ENCODE measurements around the gene FBXL16. TPM values are rescaled to one million over a fixed set of nuclear protein-coding genes. Genes with fewer than 3 reads are reported as not detected.
"Not testable (repeated sequence)": the region's sequence is repeated elsewhere in the genome, so short reads cannot be mapped to it uniquely, and the experiment has no call there.

FBXL16 gene
- total and polyA plus RNA-seq, 2 experiments from 2014 or later = 0.29 to 0.54 TPM

- no peaks in the 10 kb centered on the region for H3K36me3 ChIP-seq (ENCODE audit: low read depth)
- H3K4me3 ChIP-seq = no peak overlapping the region
- H3K9me2 ChIP-seq (ENCODE audit: insufficient read depth) = no peaks in the 10 kb centered on the region
- no peaks in the 10 kb centered on the region for H3K79me2 ChIP-seq (ENCODE audit: insufficient read depth)
- WGBS, 2 experiments (ENCODE audit: low coverage in 1 of 2, low lambda C conversion rate in 2 of 2, missing lambda C conversion rate in 2 of 2) = 60 to 67% methylated on average over 1 to 13 of the region's 13 CpGs
- no peaks in the 10 kb centered on the region for H4K20me1 ChIP-seq (ENCODE audit: insufficient read depth)
- peaks cover 11% of the 10 kb centered on the region for H3K4me1 ChIP-seq (ENCODE audit: insufficient read depth)
- peaks cover 8% of the 10 kb centered on the region for H3F3A ChIP-seq (ENCODE audit: insufficient read depth)
- no peak overlapping the region for H3K27ac ChIP-seq
- H3K9me3 ChIP-seq (ENCODE audit: low read depth) = no peaks in the 10 kb centered on the region
- TF ChIP-seq EZH2phosphoT487 (IDR thresholded peaks at IDR 0.05; ENCODE audit: insufficient read depth, low read depth) (no peak), EZH2 (IDR thresholded peaks at IDR 0.05; ENCODE audit: insufficient read depth, poor library complexity, severe bottlenecking) (no peak)
- H2AFZ ChIP-seq = no peak overlapping the region
- in situ Hi-C loops (cut with MboI) = no loop called here
- no peak overlapping the region for H3K9ac ChIP-seq
- no peak overlapping the region for H3K4me2 ChIP-seq (ENCODE audit: unreplicated experiment)
- H3K27me3 ChIP-seq (replicated peaks; ENCODE audit: insufficient read depth) = no peaks in the 10 kb centered on the region
- DNase-seq = no peak
Measured at GRCh38 chr16:746637-747036, 41.0 kb upstream of the FBXL16 start.

- 8% methylated on average over 14 of the region's 14 CpGs for WGBS, 2 experiments (ENCODE audit: low coverage in 1 of 2, low lambda C conversion rate in 2 of 2, missing lambda C conversion rate in 2 of 2)
- no peak overlapping the region for H2AFZ ChIP-seq
- H4K20me1 ChIP-seq (ENCODE audit: insufficient read depth) = no peaks in the 10 kb centered on the region
- H3F3A ChIP-seq (ENCODE audit: insufficient read depth) = peaks cover 8% of the 10 kb centered on the region
- H3K9me3 ChIP-seq (ENCODE audit: low read depth) = no peaks in the 10 kb centered on the region
- peaks cover 11% of the 10 kb centered on the region for H3K4me1 ChIP-seq (ENCODE audit: insufficient read depth)
- no peak overlapping the region for H3K27ac ChIP-seq
- H3K79me2 ChIP-seq (ENCODE audit: insufficient read depth) = no peaks in the 10 kb centered on the region
- H3K9me2 ChIP-seq (ENCODE audit: insufficient read depth) = no peaks in the 10 kb centered on the region
- H3K4me2 ChIP-seq (ENCODE audit: unreplicated experiment) = no peak overlapping the region
- no peak for TF ChIP-seq EZH2phosphoT487 (IDR thresholded peaks at IDR 0.05; ENCODE audit: insufficient read depth, low read depth)
- no peak for TF ChIP-seq EZH2 (IDR thresholded peaks at IDR 0.05; ENCODE audit: insufficient read depth, poor library complexity, severe bottlenecking)
- H3K4me3 ChIP-seq = no peak overlapping the region
- in situ Hi-C loops (cut with MboI) = no loop called here
- no peak overlapping the region for H3K9ac ChIP-seq
- DNase-seq = no peak
- no peaks in the 10 kb centered on the region for H3K36me3 ChIP-seq (ENCODE audit: low read depth)
- no peaks in the 10 kb centered on the region for H3K27me3 ChIP-seq (replicated peaks; ENCODE audit: insufficient read depth)
Measured at GRCh38 chr16:745739-746138, 40.1 kb upstream of the FBXL16 start.

DNA sequence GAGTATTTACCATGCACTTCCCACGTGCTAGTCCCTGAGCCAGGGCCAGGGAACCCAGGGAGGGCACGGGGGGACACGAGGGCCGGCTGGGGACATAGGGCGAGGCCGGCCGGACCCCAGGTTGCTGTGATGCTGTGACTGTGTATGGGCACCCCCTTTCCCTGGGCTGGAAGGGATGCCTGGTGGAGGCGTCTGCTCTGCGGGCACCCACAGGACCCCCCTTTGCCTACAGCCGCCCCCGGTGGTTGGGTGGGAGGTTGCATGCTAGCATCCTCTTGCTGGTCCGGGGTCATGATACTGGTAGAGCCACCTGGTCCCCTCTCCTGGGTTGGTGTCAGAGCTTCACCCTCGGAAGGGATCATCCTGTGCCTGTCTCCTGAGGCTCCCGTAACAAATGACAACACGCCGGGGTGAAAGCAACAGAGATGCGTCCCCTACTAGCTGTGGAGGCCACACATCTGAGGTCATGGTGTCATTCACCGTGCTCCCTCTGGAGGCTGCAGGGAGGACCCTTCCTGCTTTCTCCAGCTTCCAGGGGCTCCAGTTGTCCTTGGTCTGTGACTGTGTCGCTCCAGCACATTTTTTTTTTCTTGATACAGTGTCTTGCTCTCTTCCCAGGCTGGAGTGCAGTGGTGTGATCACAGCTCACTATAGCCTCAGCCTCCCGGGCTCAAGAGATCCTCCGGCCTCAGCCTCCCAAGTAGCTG is 38.3 kb upstream of the FBXL16 start:
- Histone ChIP-seq H3K9ac (no peak overlapping the region), H3K36me3 (ENCODE audit: low read depth) (no peaks in the 10 kb centered on the region), H2AFZ (no peak overlapping the region), H3K27ac (no peak overlapping the region), H4K20me1 (ENCODE audit: insufficient read depth) (no peaks in the 10 kb centered on the region), H3K4me2 (ENCODE audit: unreplicated experiment) (no peak overlapping the region), H3K4me1 (ENCODE audit: insufficient read depth) (peaks cover 3% of the 10 kb centered on the region), H3K4me3 (no peak overlapping the region), H3K27me3 (replicated peaks; ENCODE audit: insufficient read depth) (no peaks in the 10 kb centered on the region), H3K9me2 (ENCODE audit: insufficient read depth) (no peaks in the 10 kb centered on the region), H3K79me2 (ENCODE audit: insufficient read depth) (no peaks in the 10 kb centered on the region; the same call in 1 of the 2 replicates), H3K9me3 (ENCODE audit: low read depth) (no peaks in the 10 kb centered on the region), H3F3A (ENCODE audit: insufficient read depth) (no peaks in the 10 kb centered on the region)
- no peak for TF ChIP-seq EZH2phosphoT487 (IDR thresholded peaks at IDR 0.05; ENCODE audit: insufficient read depth, low read depth)
- no peak for TF ChIP-seq EZH2 (IDR thresholded peaks at IDR 0.05; ENCODE audit: insufficient read depth, poor library complexity, severe bottlenecking)
- in situ Hi-C loops (cut with MboI) = no loop called here
- no peak for DNase-seq
- 75 to 80% methylated on average over 20 to 21 of the region's 21 CpGs for WGBS, 2 experiments (ENCODE audit: low coverage in 1 of 2, low lambda C conversion rate in 2 of 2, missing lambda C conversion rate in 2 of 2)

DNA sequence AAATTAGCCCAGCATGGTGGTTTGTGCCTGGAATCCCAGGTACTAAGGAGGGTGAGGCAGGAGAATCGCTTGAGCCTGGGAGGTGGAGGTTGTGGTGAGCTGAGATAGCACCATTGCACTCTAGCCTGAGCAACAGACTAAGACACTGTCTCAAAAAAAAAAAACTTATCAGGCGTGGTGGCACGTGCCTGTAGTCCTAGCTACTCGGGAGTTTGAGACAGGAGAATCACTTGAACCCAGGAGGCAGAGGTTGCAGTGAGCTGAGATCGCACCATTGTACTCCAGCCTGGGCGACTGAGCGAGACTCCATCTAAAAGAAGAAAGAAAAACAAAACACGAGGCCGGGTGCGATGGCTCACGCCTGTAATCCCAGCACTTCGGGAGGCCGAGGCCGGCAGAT is 37.3 kb upstream of the FBXL16 start:
- H2AFZ ChIP-seq; H3K9ac ChIP-seq; H3F3A ChIP-seq (ENCODE audit: insufficient read depth); H3K4me2 ChIP-seq (ENCODE audit: unreplicated experiment); H3K27me3 ChIP-seq (replicated peaks; ENCODE audit: insufficient read depth); H3K4me1 ChIP-seq (ENCODE audit: insufficient read depth); H4K20me1 ChIP-seq (ENCODE audit: insufficient read depth); H3K4me3 ChIP-seq; H3K9me2 ChIP-seq (ENCODE audit: insufficient read depth); H3K27ac ChIP-seq; in situ Hi-C loops (cut with MboI); H3K36me3 ChIP-seq (ENCODE audit: low read depth); DNase-seq; H3K9me3 ChIP-seq (ENCODE audit: low read depth); H3K79me2 ChIP-seq (ENCODE audit: insufficient read depth): not testable (repeated sequence)
- WGBS, 2 experiments (ENCODE audit: low coverage in 1 of 2, low lambda C conversion rate in 2 of 2, missing lambda C conversion rate in 2 of 2) = 67 to 68% methylated on average over 14 of the region's 14 CpGs

Measured in GM23248 (cell line).